GM12878 (cell line): Measurements from ENCODE around the gene KCNIP2. TPM values are rescaled to one million over a fixed set of nuclear protein-coding genes. Genes with fewer than 3 reads are reported as not detected.

Source experiments
- CHD2 ChIP-seq: IDR thresholded peaks from 2 replicates; pipeline ENCODE4 v1.6.1; 2011; ENCODE audit warnings: low read depth, low read length, improper control_type of control experiment, borderline replicate concordance
- MEF2A ChIP-seq: IDR thresholded peaks from 2 replicates; pipeline ENCODE4 v1.6.1; 2011; ENCODE audit warnings: low read depth, mild to moderate bottlenecking, low read length, moderate library complexity; ENCODE audit not compliant: insufficient read depth
- NFXL1 ChIP-seq: fragments of 450-650 bp; IDR thresholded peaks from 2 replicates; pipeline ENCODE4 v1.6.1; 2017; ENCODE audit warnings: antibody characterized with exemption, mild to moderate bottlenecking, borderline replicate concordance
- RAD21 ChIP-seq: IDR thresholded peaks from 2 replicates; pipeline ENCODE4 v1.6.1; 2011; ENCODE audit warnings: mild to moderate bottlenecking, low read depth, low read length, moderate library complexity; ENCODE audit not compliant: insufficient read depth
- SIX5 ChIP-seq: IDR thresholded peaks from 2 replicates; pipeline ENCODE4 v1.6.1; 2011; ENCODE audit warnings: mild to moderate bottlenecking, low read depth, low read length, moderate library complexity; ENCODE audit not compliant: severe bottlenecking
- ZNF207 ChIP-seq: fragments of 450-650 bp; IDR thresholded peaks from 2 replicates; pipeline ENCODE4 v1.6.1; 2014; ENCODE audit warnings: antibody characterized with exemption, mild to moderate bottlenecking, borderline replicate concordance
- polyA plus RNA-seq, 11 experiments: library from polyadenylated mRNA; depleted of rRNA in 4 of 11; unstranded in 6 of 11; stranded (reverse) in 5 of 11; fragments of >200 nt; fragmentation: Nextera tagmentation in 4 of 11; fragmentation: Illumina TruSeq in 1 of 11; extraction: Ambion mirVana in 4 of 11; extraction: Trizol in 1 of 11; gene quantifications; 1 replicate in 1 of 11; 2 replicates in 10 of 11; pipeline versions ENCODE4 v1.2.1 to v1.2.3, GENCODE V29; 2011 to 2016; ENCODE audit warnings: inconsistent platforms in 2 of 11, missing spikeins in 2 of 11, low read depth in 1 of 11
- total RNA-seq, 4 experiments: library from RNA; depleted of rRNA in 3 of 4; stranded (reverse); fragments of >200 nt in 3 of 4; fragmentation: Illumina TruSeq in 1 of 4; extraction: Trizol in 1 of 4; gene quantifications; 2 replicates each; pipeline versions ENCODE4 v1.2.1 to v1.2.3, GENCODE V29; 2013 to 2021
- TF ChIP-seq, protein P1 (sequence below): IDR thresholded peaks from 2 replicates; pipeline ENCODE4 v1.6.1; 2012; ENCODE audit warnings: mild to moderate bottlenecking, low read depth, low read length
- TF ChIP-seq, protein P2 (sequence below): fragments of 450-650 bp; IDR thresholded peaks from 2 replicates; pipeline ENCODE4 v1.6.1; 2017; ENCODE audit warnings: mild to moderate bottlenecking, moderate library complexity
- TF ChIP-seq, protein P3 (sequence below): fragments of 450-650 bp; IDR thresholded peaks from 2 replicates; pipeline ENCODE4 v1.6.1; 2017; ENCODE audit warnings: antibody characterized with exemption, mild to moderate bottlenecking, moderate library complexity
- TF ChIP-seq, protein P4 (sequence below): fragments of 450-650 bp; IDR thresholded peaks from 2 replicates; pipeline ENCODE4 v1.6.1; 2018; ENCODE audit warnings: borderline replicate concordance, mild to moderate bottlenecking; ENCODE audit not compliant: partially characterized antibody
- TF ChIP-seq, protein P5 (sequence below): IDR thresholded peaks from 2 replicates; pipeline ENCODE4 v1.6.1; 2012; ENCODE audit warnings: low read length, inconsistent platforms

Gene KCNIP2
- total and polyA plus RNA-seq, 10 of the 15 experiments (the other 5 are each of a cell fraction or from before 2014, with no cell fraction given) = 0.46 to 4.3 (median 1.7) TPM

DNA sequence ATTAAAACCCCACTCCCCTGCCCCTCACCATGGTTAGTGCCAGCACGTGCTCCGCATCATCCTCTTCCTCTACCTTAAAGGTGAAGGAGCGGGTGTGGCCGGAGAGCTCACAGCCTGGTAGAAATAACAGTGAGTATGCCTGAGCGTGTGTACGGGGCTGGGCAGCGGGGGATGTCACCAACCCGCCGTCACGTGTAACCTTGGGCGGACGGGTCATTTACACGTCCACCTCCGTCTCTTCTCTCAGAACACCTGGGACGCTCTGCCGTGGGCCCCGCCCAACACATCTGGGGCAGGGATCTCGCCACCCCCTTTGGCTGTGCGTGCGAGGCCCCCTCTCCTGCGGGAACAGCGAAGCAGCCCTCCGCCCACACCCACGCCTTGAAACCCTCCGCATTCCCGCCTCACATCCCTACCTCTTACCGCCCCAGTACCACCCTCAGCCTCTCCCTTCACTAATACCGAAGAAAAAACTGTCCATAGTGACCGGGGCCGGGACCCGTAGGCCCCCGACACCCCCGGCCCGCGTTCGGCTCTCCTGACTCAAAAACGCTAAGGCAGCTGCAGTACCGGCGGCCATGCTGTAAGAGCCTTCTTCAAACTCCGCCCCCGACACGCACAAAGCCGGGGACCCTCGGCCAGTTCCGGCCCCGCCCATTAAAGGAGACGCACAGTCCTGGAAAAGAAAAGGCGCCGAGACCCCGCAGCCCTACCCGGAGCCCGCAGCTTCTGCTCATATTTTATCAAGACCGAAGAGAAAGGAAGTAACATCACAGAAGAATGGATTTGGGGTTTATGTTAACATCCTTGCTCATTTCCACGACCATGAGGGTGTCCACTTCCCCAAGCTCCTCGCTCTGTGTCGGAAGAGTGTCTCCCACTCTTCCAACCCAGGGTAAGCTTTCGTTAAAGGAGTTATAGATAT lies 60.5 kb downstream of the KCNIP2 start, which contains the start of gene NPM3 (continued):
- TF ChIP-seq, protein P1, sequence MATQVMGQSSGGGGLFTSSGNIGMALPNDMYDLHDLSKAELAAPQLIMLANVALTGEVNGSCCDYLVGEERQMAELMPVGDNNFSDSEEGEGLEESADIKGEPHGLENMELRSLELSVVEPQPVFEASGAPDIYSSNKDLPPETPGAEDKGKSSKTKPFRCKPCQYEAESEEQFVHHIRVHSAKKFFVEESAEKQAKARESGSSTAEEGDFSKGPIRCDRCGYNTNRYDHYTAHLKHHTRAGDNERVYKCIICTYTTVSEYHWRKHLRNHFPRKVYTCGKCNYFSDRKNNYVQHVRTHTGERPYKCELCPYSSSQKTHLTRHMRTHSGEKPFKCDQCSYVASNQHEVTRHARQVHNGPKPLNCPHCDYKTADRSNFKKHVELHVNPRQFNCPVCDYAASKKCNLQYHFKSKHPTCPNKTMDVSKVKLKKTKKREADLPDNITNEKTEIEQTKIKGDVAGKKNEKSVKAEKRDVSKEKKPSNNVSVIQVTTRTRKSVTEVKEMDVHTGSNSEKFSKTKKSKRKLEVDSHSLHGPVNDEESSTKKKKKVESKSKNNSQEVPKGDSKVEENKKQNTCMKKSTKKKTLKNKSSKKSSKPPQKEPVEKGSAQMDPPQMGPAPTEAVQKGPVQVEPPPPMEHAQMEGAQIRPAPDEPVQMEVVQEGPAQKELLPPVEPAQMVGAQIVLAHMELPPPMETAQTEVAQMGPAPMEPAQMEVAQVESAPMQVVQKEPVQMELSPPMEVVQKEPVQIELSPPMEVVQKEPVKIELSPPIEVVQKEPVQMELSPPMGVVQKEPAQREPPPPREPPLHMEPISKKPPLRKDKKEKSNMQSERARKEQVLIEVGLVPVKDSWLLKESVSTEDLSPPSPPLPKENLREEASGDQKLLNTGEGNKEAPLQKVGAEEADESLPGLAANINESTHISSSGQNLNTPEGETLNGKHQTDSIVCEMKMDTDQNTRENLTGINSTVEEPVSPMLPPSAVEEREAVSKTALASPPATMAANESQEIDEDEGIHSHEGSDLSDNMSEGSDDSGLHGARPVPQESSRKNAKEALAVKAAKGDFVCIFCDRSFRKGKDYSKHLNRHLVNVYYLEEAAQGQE = no peak
- TF ChIP-seq, protein P2, sequence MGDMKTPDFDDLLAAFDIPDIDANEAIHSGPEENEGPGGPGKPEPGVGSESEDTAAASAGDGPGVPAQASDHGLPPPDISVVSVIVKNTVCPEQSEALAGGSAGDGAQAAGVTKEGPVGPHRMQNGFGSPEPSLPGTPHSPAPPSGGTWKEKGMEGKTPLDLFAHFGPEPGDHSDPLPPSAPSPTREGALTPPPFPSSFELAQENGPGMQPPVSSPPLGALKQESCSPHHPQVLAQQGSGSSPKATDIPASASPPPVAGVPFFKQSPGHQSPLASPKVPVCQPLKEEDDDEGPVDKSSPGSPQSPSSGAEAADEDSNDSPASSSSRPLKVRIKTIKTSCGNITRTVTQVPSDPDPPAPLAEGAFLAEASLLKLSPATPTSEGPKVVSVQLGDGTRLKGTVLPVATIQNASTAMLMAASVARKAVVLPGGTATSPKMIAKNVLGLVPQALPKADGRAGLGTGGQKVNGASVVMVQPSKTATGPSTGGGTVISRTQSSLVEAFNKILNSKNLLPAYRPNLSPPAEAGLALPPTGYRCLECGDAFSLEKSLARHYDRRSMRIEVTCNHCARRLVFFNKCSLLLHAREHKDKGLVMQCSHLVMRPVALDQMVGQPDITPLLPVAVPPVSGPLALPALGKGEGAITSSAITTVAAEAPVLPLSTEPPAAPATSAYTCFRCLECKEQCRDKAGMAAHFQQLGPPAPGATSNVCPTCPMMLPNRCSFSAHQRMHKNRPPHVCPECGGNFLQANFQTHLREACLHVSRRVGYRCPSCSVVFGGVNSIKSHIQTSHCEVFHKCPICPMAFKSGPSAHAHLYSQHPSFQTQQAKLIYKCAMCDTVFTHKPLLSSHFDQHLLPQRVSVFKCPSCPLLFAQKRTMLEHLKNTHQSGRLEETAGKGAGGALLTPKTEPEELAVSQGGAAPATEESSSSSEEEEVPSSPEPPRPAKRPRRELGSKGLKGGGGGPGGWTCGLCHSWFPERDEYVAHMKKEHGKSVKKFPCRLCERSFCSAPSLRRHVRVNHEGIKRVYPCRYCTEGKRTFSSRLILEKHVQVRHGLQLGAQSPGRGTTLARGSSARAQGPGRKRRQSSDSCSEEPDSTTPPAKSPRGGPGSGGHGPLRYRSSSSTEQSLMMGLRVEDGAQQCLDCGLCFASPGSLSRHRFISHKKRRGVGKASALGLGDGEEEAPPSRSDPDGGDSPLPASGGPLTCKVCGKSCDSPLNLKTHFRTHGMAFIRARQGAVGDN = no peak
- TF ChIP-seq, protein P3, sequence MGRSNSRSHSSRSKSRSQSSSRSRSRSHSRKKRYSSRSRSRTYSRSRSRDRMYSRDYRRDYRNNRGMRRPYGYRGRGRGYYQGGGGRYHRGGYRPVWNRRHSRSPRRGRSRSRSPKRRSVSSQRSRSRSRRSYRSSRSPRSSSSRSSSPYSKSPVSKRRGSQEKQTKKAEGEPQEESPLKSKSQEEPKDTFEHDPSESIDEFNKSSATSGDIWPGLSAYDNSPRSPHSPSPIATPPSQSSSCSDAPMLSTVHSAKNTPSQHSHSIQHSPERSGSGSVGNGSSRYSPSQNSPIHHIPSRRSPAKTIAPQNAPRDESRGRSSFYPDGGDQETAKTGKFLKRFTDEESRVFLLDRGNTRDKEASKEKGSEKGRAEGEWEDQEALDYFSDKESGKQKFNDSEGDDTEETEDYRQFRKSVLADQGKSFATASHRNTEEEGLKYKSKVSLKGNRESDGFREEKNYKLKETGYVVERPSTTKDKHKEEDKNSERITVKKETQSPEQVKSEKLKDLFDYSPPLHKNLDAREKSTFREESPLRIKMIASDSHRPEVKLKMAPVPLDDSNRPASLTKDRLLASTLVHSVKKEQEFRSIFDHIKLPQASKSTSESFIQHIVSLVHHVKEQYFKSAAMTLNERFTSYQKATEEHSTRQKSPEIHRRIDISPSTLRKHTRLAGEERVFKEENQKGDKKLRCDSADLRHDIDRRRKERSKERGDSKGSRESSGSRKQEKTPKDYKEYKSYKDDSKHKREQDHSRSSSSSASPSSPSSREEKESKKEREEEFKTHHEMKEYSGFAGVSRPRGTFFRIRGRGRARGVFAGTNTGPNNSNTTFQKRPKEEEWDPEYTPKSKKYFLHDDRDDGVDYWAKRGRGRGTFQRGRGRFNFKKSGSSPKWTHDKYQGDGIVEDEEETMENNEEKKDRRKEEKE = no peak
- TF ChIP-seq RAD21 (no peak), SIX5 (peak; percentile 15), CHD2 (no peak; the same call in 1 of the 2 replicates), NFXL1 (no peak), ZNF207 (no peak), MEF2A (no peak)
- TF ChIP-seq, protein P4, sequence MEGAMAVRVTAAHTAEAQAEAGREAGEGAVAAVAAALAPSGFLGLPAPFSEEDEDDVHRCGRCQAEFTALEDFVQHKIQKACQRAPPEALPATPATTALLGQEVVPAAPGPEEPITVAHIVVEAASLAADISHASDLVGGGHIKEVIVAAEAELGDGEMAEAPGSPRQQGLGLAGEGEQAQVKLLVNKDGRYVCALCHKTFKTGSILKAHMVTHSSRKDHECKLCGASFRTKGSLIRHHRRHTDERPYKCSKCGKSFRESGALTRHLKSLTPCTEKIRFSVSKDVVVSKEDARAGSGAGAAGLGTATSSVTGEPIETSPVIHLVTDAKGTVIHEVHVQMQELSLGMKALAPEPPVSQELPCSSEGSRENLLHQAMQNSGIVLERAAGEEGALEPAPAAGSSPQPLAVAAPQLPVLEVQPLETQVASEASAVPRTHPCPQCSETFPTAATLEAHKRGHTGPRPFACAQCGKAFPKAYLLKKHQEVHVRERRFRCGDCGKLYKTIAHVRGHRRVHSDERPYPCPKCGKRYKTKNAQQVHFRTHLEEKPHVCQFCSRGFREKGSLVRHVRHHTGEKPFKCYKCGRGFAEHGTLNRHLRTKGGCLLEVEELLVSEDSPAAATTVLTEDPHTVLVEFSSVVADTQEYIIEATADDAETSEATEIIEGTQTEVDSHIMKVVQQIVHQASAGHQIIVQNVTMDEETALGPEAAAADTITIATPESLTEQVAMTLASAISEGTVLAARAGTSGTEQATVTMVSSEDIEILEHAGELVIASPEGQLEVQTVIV = peak; percentile 48
- TF ChIP-seq, protein P5, sequence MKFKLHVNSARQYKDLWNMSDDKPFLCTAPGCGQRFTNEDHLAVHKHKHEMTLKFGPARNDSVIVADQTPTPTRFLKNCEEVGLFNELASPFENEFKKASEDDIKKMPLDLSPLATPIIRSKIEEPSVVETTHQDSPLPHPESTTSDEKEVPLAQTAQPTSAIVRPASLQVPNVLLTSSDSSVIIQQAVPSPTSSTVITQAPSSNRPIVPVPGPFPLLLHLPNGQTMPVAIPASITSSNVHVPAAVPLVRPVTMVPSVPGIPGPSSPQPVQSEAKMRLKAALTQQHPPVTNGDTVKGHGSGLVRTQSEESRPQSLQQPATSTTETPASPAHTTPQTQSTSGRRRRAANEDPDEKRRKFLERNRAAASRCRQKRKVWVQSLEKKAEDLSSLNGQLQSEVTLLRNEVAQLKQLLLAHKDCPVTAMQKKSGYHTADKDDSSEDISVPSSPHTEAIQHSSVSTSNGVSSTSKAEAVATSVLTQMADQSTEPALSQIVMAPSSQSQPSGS = no peak
